Right lobe of liver (tissue), 4 donors: Measurements from ENCODE around the gene ANKRD65.
"Not testable (repeated sequence)": the region's sequence is repeated elsewhere in the genome, so short reads cannot be mapped to it uniquely, and the experiment has no call there.

Experiments used
- POLR2A ChIP-seq: fragments of 450-650 bp; IDR thresholded peaks from one replicate; pipeline ENCODE4 v1.6.1; 2017; ENCODE audit warnings: antibody characterized with exemption, mild to moderate bottlenecking
- TF ChIP-seq, protein P1 (sequence below), 4 donors: fragments of 200-600 bp in 3 of 4; fragments of 450-650 bp in 1 of 4; IDR thresholded peaks; one replicate each; pipeline versions ENCODE4 v1.5.1 to v1.8.0; 2016 to 2022; ENCODE audit warnings: antibody characterized with exemption in 4 of 4, mild to moderate bottlenecking in 2 of 4
- donor health status: DM: no; HTN: no; CAD: no.
- donor health status: DM: no; HTN: no; CAD: no.
- donor health status: DM: no; HTN: yes; CAD: no.

DNA sequence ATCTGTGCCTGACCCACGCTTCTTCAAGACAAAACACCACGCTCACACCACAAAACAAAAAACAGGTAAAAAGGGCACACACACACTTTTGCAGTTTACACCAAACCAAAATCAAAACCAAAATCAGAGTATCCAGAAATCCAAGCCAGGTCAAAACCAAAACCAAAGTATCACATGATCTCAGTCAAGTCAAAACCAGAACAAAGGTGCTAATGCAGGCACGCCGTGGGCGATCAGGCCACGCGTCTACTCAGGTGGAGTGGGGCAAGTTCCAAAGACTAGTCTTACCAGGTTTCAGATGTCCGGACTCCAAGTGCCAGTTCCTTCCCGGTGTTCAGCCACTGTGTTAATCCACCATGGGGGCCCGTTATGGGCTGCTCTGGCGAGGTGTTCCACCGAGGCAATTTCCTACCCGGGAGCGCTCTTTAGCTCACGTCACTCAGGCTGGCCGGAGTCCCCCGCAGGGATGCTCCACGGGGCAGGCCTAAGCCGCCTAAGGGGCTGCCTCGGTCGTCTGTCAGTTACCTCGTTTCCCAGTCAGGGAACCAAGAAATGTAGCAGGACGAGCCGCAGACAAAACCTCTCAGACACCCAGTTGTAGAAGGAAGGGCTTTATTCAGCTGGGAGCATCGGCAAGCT lies 3.1 kb downstream of the ANKRD65 start:
- TF ChIP-seq, protein P1, sequence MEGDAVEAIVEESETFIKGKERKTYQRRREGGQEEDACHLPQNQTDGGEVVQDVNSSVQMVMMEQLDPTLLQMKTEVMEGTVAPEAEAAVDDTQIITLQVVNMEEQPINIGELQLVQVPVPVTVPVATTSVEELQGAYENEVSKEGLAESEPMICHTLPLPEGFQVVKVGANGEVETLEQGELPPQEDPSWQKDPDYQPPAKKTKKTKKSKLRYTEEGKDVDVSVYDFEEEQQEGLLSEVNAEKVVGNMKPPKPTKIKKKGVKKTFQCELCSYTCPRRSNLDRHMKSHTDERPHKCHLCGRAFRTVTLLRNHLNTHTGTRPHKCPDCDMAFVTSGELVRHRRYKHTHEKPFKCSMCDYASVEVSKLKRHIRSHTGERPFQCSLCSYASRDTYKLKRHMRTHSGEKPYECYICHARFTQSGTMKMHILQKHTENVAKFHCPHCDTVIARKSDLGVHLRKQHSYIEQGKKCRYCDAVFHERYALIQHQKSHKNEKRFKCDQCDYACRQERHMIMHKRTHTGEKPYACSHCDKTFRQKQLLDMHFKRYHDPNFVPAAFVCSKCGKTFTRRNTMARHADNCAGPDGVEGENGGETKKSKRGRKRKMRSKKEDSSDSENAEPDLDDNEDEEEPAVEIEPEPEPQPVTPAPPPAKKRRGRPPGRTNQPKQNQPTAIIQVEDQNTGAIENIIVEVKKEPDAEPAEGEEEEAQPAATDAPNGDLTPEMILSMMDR (IDR thresholded peaks at IDR 0.05): not testable (repeated sequence)
- TF ChIP-seq POLR2A: not testable (repeated sequence)
